GM19025 (cell line): ENCODE measurements around the gene OSBPL2.

Experiments used
- ATAC-seq: cut with Tn5 transposase; IDR thresholded peaks from one replicate; pipeline ENCODE4 v1.9.1; 2021; ENCODE audit warnings: mild to moderate bottlenecking, low read depth, moderate library complexity; ENCODE audit not compliant: unreplicated experiment

OSBPL2 gene

GRCh38 chr20:62332989-62333819, 94.9 kb downstream of the OSBPL2 start:
- no peak for ATAC-seq

GRCh38 chr20:62333820-62334595, 95.7 kb downstream of the OSBPL2 start:
- no peak for ATAC-seq

DNA sequence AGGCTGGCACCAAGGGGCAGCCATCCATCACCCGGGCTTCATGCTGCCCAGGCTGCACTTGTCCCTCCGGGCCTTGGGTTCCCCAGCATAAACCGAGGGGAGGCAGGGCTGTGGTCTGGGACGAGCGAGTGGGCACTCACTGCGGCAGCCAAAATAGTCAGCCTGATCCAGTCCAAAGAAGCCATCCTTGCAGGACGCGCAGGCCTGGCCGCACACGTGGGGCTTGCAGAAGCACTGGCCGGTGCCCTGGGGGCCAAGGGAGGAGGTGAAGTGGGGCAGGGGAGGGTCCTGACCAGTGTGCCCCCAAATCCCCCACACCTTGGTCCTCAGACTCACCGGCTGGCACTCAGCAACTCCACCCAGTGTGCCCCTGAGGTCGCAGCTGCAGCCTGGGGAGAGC, 96.6 kb downstream of the OSBPL2 start:
- no peak for ATAC-seq

GRCh38 chr20:62335532-62335931, 97.2 kb downstream of the OSBPL2 start:
- ATAC-seq: no peak

DNA sequence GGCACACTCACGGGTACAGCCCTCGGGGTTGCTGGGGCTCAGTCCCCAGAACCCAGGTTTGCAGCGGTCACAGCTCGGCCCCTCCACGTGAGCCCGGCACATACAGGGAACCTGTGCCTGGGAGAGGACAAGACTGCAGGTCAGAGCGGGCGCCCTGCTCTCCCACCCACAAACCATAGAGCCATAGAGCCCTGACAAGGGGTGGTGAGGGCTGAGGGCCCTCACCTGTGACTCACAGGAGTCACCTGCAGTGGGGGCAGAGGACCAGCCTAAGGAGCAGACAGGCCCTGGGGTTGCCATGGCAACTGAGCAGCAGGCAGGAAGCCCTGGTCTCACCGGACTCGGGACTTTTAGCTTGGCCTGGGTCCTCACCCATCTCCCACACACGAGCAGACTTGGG, 98.0 kb downstream of the OSBPL2 start:
- no peak for ATAC-seq

DNA sequence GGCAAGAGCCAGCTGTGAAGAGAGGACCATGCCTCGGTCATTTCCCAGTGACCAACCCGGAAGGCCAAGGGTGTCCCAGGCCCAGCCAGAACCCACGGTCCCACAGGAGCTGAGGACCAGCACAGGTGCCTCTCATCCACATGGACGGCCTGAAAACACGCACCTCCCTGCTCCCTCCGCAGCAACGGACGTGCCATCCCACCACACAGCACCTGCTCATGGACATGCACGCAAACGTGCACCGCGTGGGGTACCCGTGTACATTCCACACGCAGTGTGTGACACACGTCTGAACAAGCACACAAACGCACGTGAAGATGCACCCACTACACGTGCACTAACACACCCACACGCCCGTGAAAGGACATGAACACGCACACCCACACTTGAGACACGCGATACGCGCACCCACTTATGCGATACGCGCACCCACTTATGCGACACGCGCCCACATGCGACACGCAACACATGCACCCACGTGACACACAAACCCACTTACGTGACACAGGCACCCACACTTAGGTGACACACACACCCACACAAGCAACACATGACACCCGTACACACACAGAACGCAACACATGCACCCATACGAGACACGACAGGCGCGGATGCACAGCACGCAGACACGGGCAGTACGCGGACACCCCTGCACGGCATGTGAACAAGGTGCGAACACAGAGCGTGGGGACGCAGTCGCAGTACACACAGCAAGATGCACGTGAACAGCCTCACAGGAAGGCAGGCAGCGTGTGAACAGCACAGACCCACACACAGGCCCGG, 98.6 kb downstream of the OSBPL2 start:
- no peak for ATAC-seq

DNA sequence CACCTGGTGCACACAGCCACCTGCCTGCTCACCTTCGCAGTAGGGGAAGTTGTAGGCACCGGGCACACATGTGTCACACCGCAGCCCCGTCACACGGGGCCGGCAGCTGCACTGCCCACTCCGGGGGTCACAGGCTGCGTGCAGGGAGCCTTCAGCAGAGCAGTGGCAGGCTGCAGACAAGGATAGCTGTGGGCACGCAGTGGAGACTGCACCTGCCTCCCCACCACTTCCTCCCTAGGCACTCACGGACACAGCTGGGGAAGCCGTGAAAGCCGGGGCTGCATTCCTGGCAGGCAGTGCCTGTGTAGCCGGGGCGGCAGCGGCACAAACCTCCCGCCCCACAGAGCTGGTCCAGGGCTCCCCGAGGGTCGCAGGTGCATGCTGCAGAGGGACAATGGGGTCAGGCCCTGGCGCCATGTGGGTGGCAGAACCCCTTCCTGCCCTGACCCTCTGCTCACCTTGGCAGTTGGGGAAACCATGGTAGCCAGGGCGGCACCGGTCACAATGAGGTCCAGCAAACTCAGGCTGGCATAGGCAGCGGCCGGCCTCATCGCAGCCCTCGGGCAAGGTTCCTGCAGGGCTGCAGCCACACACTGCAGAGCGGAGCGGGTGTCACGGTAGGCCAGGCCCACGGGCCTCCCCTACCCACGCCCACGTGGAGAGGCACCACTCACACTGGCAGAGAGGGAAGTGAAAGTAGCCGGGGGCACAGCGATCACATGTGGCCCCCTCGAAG, 99.4 kb downstream of the OSBPL2 start:
- ATAC-seq: no peak

DNA sequence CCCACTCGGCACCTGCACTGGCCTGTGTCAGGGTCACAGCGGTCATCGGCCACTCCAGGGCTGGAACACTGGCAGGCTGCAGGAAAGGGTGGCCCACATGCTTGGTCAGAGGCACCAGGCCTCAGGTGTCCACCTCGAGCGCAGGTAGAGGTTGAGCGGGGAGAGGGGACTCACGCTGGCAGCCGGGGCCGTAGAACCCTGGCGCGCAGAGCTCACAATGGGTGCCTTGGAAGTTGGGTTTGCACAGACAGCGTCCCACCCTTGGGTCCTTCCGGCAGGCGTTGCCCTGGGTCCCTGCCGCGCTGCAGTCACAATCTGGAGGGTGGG, 99.9 kb downstream of the OSBPL2 start:
- no peak for ATAC-seq

GRCh38 chr20:62339647-62340062, 101.3 kb downstream of the OSBPL2 start:
- no peak for ATAC-seq

DNA sequence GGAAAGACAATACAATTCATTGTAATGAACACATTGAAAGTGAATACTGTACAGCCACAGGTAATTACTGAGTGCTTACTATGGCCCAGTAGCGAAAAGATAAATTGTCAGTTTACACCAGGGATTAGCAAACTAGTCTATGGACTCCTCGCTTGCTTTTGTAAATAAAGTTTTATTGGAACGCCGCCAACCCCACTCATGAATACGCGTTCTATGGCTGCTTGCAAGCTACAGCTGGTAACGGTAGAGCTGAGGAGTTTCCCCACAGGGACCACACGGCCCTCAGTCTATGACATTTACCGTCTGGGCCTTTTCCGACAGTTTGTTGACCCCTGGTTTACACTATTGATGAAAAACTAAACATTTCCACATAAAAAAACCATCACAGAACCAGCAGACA, 104.6 kb downstream of the OSBPL2 start:
- no peak for ATAC-seq

- ATAC-seq: no peak
Measured at GRCh38 chr20:62344092-62344491, 105.8 kb downstream of the OSBPL2 start.

DNA sequence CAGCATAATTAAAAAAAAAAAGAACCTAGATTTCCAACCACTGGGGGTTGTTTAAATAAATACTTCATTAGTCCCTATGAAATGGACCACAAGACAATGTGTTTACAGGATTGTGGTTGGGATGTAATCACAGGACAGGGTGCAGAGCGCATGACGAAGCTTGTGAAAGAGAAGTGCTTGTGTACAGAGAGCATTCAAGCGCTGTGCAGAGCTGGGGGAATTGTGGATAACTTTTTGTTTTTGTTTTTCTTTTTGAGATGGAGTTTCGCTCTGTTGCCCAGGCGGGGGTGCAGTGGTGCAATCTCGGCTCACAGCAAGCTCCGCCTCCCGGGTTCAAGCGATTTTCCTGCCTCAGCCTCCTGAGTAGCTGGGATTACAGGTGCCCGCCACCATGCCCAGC, 106.5 kb downstream of the OSBPL2 start:
- ATAC-seq: no peak
